CD4-positive, CD25-positive, alpha-beta regulatory T cell (primary cell): ENCODE results near the gene KLHL3. TPM values are rescaled to one million over a fixed set of nuclear protein-coding genes. Genes with fewer than 3 reads are reported as not detected.

Source experiments
- ATAC-seq, 2 donors: fragments of 150-1000 bp; cut with Tn5 transposase; one replicate each; pipeline ENCODE4 v1.10.0; 2021; ENCODE audit warnings: low read depth in 2 of 2, moderate number of reproducible peaks in 2 of 2, moderate library complexity in 1 of 2
- DNase-seq, 3 donors: peaks; one replicate each; pipeline versions ENCODE4 v3.0.0 to v3.0.0-alpha.2; 2012 to 2022; ENCODE audit warnings: mixed read lengths in 1 of 3
- H3K27ac ChIP-seq: one replicate; pipeline ENCODE4 v1.7.0; 2013; ENCODE audit warnings: mild to moderate bottlenecking, low read length; ENCODE audit not compliant: insufficient read depth, poor library complexity, severe bottlenecking
- H3K27me3 ChIP-seq: one replicate; pipeline ENCODE4 v1.7.0; 2013; ENCODE audit warnings: low read length; ENCODE audit not compliant: control insufficient read depth, insufficient read depth
- H3K36me3 ChIP-seq: one replicate; pipeline ENCODE4 v1.7.0; 2013; ENCODE audit warnings: mild to moderate bottlenecking, low read length, moderate library complexity; ENCODE audit not compliant: control insufficient read depth, insufficient read depth
- H3K4me1 ChIP-seq: 2 replicates; pipeline ENCODE4 v1.7.0; 2013; ENCODE audit warnings: mild to moderate bottlenecking, low read length; ENCODE audit not compliant: insufficient read depth, control insufficient read depth, poor library complexity, severe bottlenecking
- H3K4me3 ChIP-seq: one replicate; pipeline ENCODE4 v1.7.0; 2013; ENCODE audit warnings: low read depth, mild to moderate bottlenecking, low read length, moderate library complexity
- H3K9me3 ChIP-seq, 2 experiments: 1 replicate in 1 of 2; 2 replicates in 1 of 2; pipeline ENCODE4 v1.7.0; 2013; ENCODE audit warnings: low read length in 2 of 2, mild to moderate bottlenecking in 1 of 2, moderate library complexity in 1 of 2; ENCODE audit not compliant: control insufficient read depth in 2 of 2
- H3K27ac Mint-ChIP-seq, 3 donors: one replicate each; pipeline ENCODE4 v1.8.0; 2020 to 2022; ENCODE audit warnings: mild to moderate bottlenecking in 3 of 3, mixed read lengths in 3 of 3, moderate library complexity in 2 of 3
- H3K27me3 Mint-ChIP-seq: one replicate; pipeline ENCODE4 v1.8.0; 2022; ENCODE audit warnings: mild to moderate bottlenecking, mixed read lengths
- H3K36me3 Mint-ChIP-seq: one replicate; pipeline ENCODE4 v1.8.0; 2020; ENCODE audit warnings: mixed read lengths
- H3K4me1 Mint-ChIP-seq, 4 donors: one replicate each; pipeline ENCODE4 v1.8.0; 2020 to 2022; ENCODE audit warnings: mixed read lengths in 4 of 4, mild to moderate bottlenecking in 1 of 4
- H3K4me3 Mint-ChIP-seq, 4 donors: one replicate each; pipeline ENCODE4 v1.8.0; 2020 to 2022; ENCODE audit warnings: mild to moderate bottlenecking in 4 of 4, mixed read lengths in 4 of 4, moderate library complexity in 3 of 4
- H3K9me3 Mint-ChIP-seq, 7 donors: one replicate each; pipeline ENCODE4 v1.8.0; 2020 to 2022; ENCODE audit warnings: mixed read lengths in 7 of 7, mild to moderate bottlenecking in 3 of 7, moderate library complexity in 2 of 7
- polyA plus RNA-seq, 4 donors: library from polyadenylated mRNA; unstranded; fragments of 300-500 nt; fragmentation: Illumina TruSeq; gene quantifications; one replicate each; pipeline ENCODE4 v1.2.3, GENCODE V29; 2021
- total RNA-seq: library from RNA; stranded (reverse); gene quantifications from one replicate; pipeline ENCODE4 v1.2.3, GENCODE V29; 2022

The KLHL3 gene
- total and polyA plus RNA-seq, 5 donors from 2014 or later = 2.8 to 24.4 (median 5.7) TPM

DNA sequence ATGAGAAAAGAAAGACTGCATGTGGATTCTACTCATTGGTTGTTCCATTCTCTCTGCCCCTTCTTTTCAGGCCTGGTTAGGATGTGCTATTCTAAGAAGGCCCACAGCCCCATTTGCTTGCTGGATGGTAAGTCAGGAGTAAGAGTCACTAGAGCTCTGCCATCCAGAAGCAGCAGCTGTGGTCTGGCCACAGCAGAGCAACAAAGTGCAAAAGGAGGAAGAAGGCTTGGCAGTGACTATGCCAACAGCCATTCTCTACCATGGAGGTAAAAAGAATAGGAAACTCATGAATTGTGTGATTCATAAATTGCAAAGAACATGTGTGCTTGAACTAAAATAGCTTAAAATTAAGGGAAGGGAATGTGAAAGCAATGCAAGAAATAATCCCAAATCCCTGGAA lies 20.9 kb downstream of the KLHL3 start:
- Histone ChIP-seq H3K4me1 (no peaks in the 10 kb centered on the region), H3K27me3 (no peaks in the 10 kb centered on the region), H3K9me3 (peaks cover 0 to 4% of the 10 kb centered on the region in 2 experiments), H3K36me3 (peaks cover 15% of the 10 kb centered on the region), H3K4me3 (no peak overlapping the region), H3K27ac (no peak overlapping the region)
- Mint-ChIP-seq H3K27ac (no peak overlapping the region), H3K36me3 (peaks cover 64% of the 10 kb centered on the region), H3K27me3 (no peaks in the 10 kb centered on the region), H3K4me1 (peaks cover 0 to 7% (median 4%) of the 10 kb centered on the region in 4 donors), H3K4me3 (no peak overlapping the region), H3K9me3 (peaks cover 0 to 16% (median 4%) of the 10 kb centered on the region in 7 donors)
- no peak for DNase-seq
- ATAC-seq = no peak

GRCh38 chr5:137714494-137714893 lies 21.4 kb downstream of the KLHL3 start:
- Mint-ChIP-seq H3K27ac (no peak overlapping the region), H3K9me3 (peaks cover 0 to 16% (median 4%) of the 10 kb centered on the region in 7 donors), H3K36me3 (peaks cover 65% of the 10 kb centered on the region), H3K27me3 (no peaks in the 10 kb centered on the region), H3K4me3 (no peak overlapping the region), H3K4me1 (peaks cover 0 to 7% (median 3%) of the 10 kb centered on the region in 4 donors)
- Histone ChIP-seq H3K27ac (no peak overlapping the region), H3K4me3 (no peak overlapping the region), H3K36me3 (peaks cover 15% of the 10 kb centered on the region), H3K4me1 (no peaks in the 10 kb centered on the region), H3K27me3 (no peaks in the 10 kb centered on the region), H3K9me3 (peaks cover 0 to 4% of the 10 kb centered on the region in 2 experiments)
- no peak for ATAC-seq
- DNase-seq = no peak

GRCh38 chr5:137712139-137712667 lies 23.7 kb downstream of the KLHL3 start:
- H3K36me3 Mint-ChIP-seq = peaks cover 71% of the 10 kb centered on the region
- no peaks in the 10 kb centered on the region for H3K4me1 ChIP-seq
- no peak overlapping the region for H3K4me3 Mint-ChIP-seq
- peaks cover 0 to 16% (median 4%) of the 10 kb centered on the region in 7 donors for H3K9me3 Mint-ChIP-seq
- H3K36me3 ChIP-seq = peaks cover 30% of the 10 kb centered on the region
- H3K9me3 ChIP-seq = peaks cover 0 to 4% of the 10 kb centered on the region in 2 experiments
- H3K27me3 Mint-ChIP-seq = no peaks in the 10 kb centered on the region
- no peak for DNase-seq
- no peaks in the 10 kb centered on the region for H3K27me3 ChIP-seq
- H3K27ac ChIP-seq = no peak overlapping the region
- no peak for ATAC-seq
- no peak overlapping the region for H3K27ac Mint-ChIP-seq
- peaks cover 0 to 7% (median 3%) of the 10 kb centered on the region in 4 donors for H3K4me1 Mint-ChIP-seq
- no peak overlapping the region for H3K4me3 ChIP-seq

DNA sequence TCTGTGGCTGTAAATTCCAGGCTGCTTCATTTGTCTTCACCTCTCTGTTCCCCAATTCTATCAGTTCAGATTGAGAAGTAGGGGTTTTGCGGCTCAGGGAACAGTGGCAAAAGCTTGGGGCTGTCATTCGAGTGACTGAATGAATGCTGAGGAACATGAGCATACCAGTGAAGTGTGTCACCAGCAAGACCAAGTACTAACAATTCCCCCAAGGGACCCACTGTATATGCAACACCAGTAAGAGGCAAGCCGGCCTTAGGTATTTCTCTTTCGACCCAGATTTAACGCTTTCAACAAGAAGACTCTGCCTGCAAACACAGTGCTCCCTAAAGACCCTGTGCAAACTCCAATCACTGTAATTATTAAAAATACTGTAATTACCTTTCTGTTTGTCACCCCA lies 25.8 kb downstream of the KLHL3 start:
- H3K27ac Mint-ChIP-seq = no peak overlapping the region

DNA sequence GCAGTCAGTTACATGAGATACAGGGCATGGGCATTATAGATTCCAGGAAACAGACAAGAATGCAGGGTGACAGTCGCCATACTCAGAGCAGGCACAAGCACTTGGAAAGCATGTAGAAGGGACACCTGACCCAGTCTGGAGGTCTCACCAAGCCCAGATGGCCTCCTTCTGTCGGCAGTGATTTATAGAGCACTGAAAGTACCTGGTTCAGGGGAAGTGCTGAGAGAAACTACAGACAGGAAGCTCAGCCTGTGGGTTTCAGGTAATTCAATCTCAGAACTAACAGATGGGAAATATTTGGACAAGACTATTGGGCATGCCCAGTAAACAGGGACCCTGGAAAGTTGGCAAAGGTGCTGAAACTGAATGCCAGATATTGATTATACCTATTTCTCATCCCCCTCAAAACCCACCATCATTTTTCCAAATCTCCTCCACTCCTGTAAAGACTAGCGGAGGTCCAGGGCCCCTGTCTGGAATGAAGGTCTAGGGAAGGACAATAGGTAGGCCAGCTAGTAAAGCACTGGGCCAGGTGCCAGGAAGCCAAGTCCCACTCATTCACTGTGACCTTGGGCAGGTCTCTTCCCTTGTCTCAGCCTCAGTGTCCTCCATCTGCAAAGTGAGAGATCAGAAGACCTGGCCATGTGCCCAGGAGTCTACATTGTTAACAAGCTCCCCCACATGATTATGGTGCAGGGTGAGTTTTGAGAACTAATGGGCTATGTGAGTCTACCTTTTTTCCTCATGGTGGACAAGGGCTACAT lies 26.9 kb downstream of the KLHL3 start:
- Mint-ChIP-seq H3K36me3 (peaks cover 66% of the 10 kb centered on the region), H3K27me3 (no peaks in the 10 kb centered on the region), H3K4me3 (no peak overlapping the region), H3K9me3 (peaks cover 0 to 9% (median 2%) of the 10 kb centered on the region in 7 donors), H3K27ac (no peak overlapping the region), H3K4me1 (peaks cover 0 to 1% (median 0%) of the 10 kb centered on the region in 4 donors)
- H3K4me3 ChIP-seq = no peak overlapping the region
- H3K4me1 ChIP-seq = no peaks in the 10 kb centered on the region
- ATAC-seq = no peak
- DNase-seq = no peak
- H3K9me3 ChIP-seq = no peaks in the 10 kb centered on the region
- H3K36me3 ChIP-seq = peaks cover 32% of the 10 kb centered on the region
- no peaks in the 10 kb centered on the region for H3K27me3 ChIP-seq
- H3K27ac ChIP-seq = no peak overlapping the region

More for the DNA sequence above, 25.8 kb downstream of the KLHL3 start:
- H3K9me3 ChIP-seq = peaks cover 0 to 4% of the 10 kb centered on the region in 2 experiments
- H3K4me1 ChIP-seq = no peaks in the 10 kb centered on the region
- DNase-seq (no peak), ATAC-seq (no peak)
- no peak overlapping the region for H3K27ac ChIP-seq
- H3K36me3 Mint-ChIP-seq = peaks cover 73% of the 10 kb centered on the region
- H3K4me3 ChIP-seq = no peak overlapping the region
- H3K27me3 Mint-ChIP-seq = no peaks in the 10 kb centered on the region
- peaks cover 0 to 16% (median 4%) of the 10 kb centered on the region in 7 donors for H3K9me3 Mint-ChIP-seq
- peaks cover 38% of the 10 kb centered on the region for H3K36me3 ChIP-seq
- peaks cover 0 to 7% (median under 1%) of the 10 kb centered on the region in 4 donors for H3K4me1 Mint-ChIP-seq
- no peaks in the 10 kb centered on the region for H3K27me3 ChIP-seq
- H3K4me3 Mint-ChIP-seq = no peak overlapping the region

DNA sequence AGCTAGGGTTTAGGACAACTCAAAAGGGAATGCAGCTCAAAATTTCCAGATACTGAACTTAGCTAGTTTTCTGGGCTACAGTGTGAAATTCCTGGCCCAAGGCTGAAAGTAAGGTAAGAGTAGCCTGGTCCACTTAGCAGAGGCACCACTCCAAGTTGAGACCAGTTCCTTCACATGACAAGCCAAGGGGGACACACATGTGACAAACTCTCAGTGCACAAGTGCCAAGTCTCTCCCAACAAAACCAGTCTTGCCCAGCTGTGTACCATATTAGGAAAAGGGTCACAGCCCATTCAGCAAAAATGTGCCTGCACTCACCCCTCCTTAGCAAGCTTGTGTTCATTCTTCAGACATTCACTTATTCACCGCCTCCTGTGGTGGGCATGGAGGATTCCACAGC lies 27.8 kb downstream of the KLHL3 start:
- Mint-ChIP-seq H3K9me3 (peaks cover 0 to 6% (median 2%) of the 10 kb centered on the region in 7 donors), H3K36me3 (peaks cover 71% of the 10 kb centered on the region), H3K4me3 (no peak overlapping the region), H3K27ac (no peak overlapping the region), H3K27me3 (no peaks in the 10 kb centered on the region), H3K4me1 (peaks cover 0 to 1% (median 0%) of the 10 kb centered on the region in 4 donors)
- Histone ChIP-seq H3K9me3 (no peaks in the 10 kb centered on the region), H3K4me1 (no peaks in the 10 kb centered on the region), H3K4me3 (no peak overlapping the region), H3K27me3 (no peaks in the 10 kb centered on the region), H3K27ac (no peak overlapping the region), H3K36me3 (peaks cover 33% of the 10 kb centered on the region)
- ATAC-seq (no peak), DNase-seq (no peak)

DNA sequence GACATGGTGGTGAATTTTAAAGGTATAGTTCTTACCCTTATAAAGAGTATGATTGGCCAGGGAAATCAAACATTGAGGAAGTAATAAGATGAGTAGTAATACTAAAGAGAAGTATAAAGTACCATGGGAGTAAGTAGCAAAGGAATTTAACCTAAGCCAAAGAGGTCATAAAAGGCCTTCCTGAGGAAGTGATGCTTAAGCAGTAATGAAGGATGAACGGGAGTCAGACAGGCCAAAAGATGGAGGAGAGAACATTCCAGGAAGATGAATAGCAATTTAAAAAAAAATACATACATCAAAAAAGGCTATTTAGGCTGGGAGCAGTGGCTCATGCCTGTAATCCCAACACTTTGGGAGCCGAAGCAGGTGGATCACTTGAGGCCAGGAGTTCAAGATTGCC lies 29.0 kb downstream of the KLHL3 start:
- peaks cover 30% of the 10 kb centered on the region for H3K36me3 ChIP-seq
- Mint-ChIP-seq H3K4me1 (peaks cover 0 to 2% (median under 1%) of the 10 kb centered on the region in 4 donors), H3K27ac (peak overlapping the region in 1 of 3 donors; percentile 38), H3K4me3 (no peak overlapping the region), H3K36me3 (peaks cover 72% of the 10 kb centered on the region), H3K27me3 (no peaks in the 10 kb centered on the region), H3K9me3 (peaks cover 0 to 3% (median 0%) of the 10 kb centered on the region in 7 donors)
- no peak overlapping the region for H3K4me3 ChIP-seq
- no peaks in the 10 kb centered on the region for H3K9me3 ChIP-seq
- H3K4me1 ChIP-seq = no peaks in the 10 kb centered on the region
- ATAC-seq (no peak), DNase-seq (no peak)
- no peaks in the 10 kb centered on the region for H3K27me3 ChIP-seq
- no peak overlapping the region for H3K27ac ChIP-seq
